ENCODE results near the gene SLC22A7. TPM values are rescaled to one million over a fixed set of nuclear protein-coding genes. Genes with fewer than 3 reads are reported as not detected.

SLC22A7 gene
- total RNA-seq, 1 donor from 2014 or later, result not detected

DNA sequence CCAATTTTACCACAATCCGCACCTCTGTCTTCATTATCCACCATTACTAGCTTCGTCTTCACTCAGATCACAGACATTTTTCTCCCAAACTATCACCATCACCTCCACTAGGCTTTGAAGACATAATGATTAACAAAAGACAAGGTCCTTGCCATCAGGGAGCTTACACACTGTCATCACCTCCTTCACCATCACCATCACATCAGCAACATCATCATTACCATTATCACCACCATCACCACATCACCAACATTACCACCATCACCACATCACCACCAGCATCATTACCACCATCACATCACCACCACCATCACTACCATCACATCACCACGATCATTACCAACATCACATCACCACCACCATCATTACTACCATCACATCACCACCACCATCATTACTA lies 4.4 kb upstream of the SLC22A7 start:
- DNase-seq (ENCODE audit: extremely low spot score in 2 of 2), result no peak
- Histone ChIP-seq H3K36me3 (no peaks in the 10 kb centered on the region), H3K4me1 (no peaks in the 10 kb centered on the region), H3K4me3 (no peak overlapping the region), H3K27ac (no peak overlapping the region), H3K27me3 (no peaks in the 10 kb centered on the region), H3K9me3 (no peaks in the 10 kb centered on the region)
- intact Hi-C loops (cut with DNase I), result no loop called here
- no peak for TF ChIP-seq POLR2A (IDR thresholded peaks at IDR 0.05)
- TF ChIP-seq, protein P1, sequence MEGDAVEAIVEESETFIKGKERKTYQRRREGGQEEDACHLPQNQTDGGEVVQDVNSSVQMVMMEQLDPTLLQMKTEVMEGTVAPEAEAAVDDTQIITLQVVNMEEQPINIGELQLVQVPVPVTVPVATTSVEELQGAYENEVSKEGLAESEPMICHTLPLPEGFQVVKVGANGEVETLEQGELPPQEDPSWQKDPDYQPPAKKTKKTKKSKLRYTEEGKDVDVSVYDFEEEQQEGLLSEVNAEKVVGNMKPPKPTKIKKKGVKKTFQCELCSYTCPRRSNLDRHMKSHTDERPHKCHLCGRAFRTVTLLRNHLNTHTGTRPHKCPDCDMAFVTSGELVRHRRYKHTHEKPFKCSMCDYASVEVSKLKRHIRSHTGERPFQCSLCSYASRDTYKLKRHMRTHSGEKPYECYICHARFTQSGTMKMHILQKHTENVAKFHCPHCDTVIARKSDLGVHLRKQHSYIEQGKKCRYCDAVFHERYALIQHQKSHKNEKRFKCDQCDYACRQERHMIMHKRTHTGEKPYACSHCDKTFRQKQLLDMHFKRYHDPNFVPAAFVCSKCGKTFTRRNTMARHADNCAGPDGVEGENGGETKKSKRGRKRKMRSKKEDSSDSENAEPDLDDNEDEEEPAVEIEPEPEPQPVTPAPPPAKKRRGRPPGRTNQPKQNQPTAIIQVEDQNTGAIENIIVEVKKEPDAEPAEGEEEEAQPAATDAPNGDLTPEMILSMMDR (IDR thresholded peaks at IDR 0.05), result no peak
- TF ChIP-seq POLR2AphosphoS5 (IDR thresholded peaks at IDR 0.05; ENCODE audit: insufficient read depth in 1 of 2, low read depth in 1 of 2), result no peak

DNA sequence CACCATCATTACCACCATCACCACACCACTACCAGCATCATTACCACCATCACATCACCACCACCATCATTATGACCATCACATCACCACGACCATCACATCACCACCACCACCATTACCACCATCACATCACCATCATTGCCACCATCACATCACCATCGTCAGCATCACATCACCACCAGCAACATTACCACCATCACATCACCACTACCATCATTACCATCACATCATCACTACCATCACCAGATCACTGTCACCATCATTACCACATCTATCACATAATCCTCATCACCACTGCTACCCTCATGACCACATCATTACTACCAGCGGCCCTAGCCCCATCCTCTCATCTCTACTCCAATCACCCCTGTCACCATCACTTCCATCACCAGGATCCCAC lies 3.5 kb upstream of the SLC22A7 start:
- Histone ChIP-seq H3K4me1 (no peaks in the 10 kb centered on the region), H3K36me3 (no peaks in the 10 kb centered on the region), H3K27ac (no peak overlapping the region), H3K9me3 (no peaks in the 10 kb centered on the region), H3K27me3 (no peaks in the 10 kb centered on the region), H3K4me3 (no peak overlapping the region)
- DNase-seq (ENCODE audit: extremely low spot score in 2 of 2), result no peak
- intact Hi-C loops (cut with DNase I), result no loop called here
- no peak for TF ChIP-seq POLR2A (IDR thresholded peaks at IDR 0.05)
- no peak for TF ChIP-seq POLR2AphosphoS5 (IDR thresholded peaks at IDR 0.05; ENCODE audit: insufficient read depth in 1 of 2, low read depth in 1 of 2)
- TF ChIP-seq, protein P1 (IDR thresholded peaks at IDR 0.05), result no peak

DNA sequence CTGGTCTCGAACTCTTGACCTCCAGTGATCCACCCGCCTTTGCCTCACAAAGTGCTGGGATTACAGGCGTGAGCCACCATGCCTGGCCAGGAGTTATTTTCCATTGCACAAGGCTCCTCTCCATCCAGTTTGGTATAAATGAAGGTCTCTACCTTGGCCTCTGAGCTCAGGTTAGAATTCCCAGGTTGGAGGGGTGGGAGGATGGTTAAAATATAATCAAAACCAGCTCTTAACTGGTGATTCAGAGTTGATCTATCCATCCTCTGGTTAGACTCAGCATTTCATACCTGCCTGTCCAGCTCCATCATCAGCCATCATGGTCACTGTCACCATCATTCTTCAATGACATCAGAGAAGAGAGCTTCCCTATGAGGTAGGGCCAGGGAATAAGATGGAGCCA lies 2.6 kb upstream of the SLC22A7 start:
- TF ChIP-seq POLR2AphosphoS5 (IDR thresholded peaks at IDR 0.05; ENCODE audit: insufficient read depth in 1 of 2, low read depth in 1 of 2) (no peak), POLR2A (IDR thresholded peaks at IDR 0.05) (no peak)
- TF ChIP-seq, protein P1 (IDR thresholded peaks at IDR 0.05), result no peak
- intact Hi-C loops (cut with DNase I), result no loop called here
- DNase-seq (ENCODE audit: extremely low spot score in 2 of 2), result no peak
- Histone ChIP-seq H3K27ac (no peak overlapping the region), H3K36me3 (no peaks in the 10 kb centered on the region), H3K4me3 (no peak overlapping the region), H3K9me3 (no peaks in the 10 kb centered on the region), H3K27me3 (no peaks in the 10 kb centered on the region), H3K4me1 (no peaks in the 10 kb centered on the region)

DNA sequence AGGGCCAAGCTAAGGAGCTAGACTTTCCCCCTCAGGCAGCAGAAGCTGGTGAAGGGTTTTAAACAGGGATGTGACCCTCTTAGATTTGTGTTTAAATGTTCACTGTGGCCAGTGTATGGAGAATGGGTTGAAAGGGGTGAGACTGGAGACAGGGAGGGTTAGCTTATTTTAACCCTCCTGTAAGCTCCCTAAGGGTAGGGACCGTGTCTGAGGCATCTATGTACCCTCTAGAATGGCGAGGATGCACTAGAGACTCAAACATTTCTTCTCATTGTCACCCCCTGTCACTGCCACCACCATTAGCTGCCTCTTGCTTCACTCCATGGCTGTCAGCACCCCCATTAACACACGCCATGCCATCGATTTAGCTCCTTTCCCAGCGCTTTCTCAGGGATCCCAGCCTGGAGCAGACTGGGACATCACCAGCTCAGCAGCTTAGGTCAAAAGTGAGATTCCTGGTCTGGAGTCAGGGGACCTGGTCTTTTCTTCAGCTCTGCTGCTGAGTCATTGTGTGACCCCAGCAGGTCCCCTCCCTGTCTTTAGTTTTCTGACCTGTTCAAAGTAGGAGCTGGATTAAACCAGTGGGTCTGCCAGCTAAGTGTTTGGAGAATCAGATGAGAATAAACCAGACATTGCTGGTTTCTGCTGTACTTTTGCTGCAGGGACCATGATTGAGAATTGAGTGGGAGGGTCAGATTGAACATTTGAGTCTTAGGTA lies 1.1 kb upstream of the SLC22A7 start:
- no peak overlapping the region for H3K4me3 ChIP-seq
- TF ChIP-seq POLR2AphosphoS5 (IDR thresholded peaks at IDR 0.05; ENCODE audit: insufficient read depth in 1 of 2, low read depth in 1 of 2) (no peak), POLR2A (IDR thresholded peaks at IDR 0.05) (no peak)
- TF ChIP-seq, protein P1 (IDR thresholded peaks at IDR 0.05), result no peak
- no peaks in the 10 kb centered on the region for H3K36me3 ChIP-seq
- no peaks in the 10 kb centered on the region for H3K9me3 ChIP-seq
- no peaks in the 10 kb centered on the region for H3K27me3 ChIP-seq
- intact Hi-C loops (cut with DNase I), result no loop called here
- H3K27ac ChIP-seq, result no peak overlapping the region
- no peaks in the 10 kb centered on the region for H3K4me1 ChIP-seq
- no peak for DNase-seq (ENCODE audit: extremely low spot score in 2 of 2)

DNA sequence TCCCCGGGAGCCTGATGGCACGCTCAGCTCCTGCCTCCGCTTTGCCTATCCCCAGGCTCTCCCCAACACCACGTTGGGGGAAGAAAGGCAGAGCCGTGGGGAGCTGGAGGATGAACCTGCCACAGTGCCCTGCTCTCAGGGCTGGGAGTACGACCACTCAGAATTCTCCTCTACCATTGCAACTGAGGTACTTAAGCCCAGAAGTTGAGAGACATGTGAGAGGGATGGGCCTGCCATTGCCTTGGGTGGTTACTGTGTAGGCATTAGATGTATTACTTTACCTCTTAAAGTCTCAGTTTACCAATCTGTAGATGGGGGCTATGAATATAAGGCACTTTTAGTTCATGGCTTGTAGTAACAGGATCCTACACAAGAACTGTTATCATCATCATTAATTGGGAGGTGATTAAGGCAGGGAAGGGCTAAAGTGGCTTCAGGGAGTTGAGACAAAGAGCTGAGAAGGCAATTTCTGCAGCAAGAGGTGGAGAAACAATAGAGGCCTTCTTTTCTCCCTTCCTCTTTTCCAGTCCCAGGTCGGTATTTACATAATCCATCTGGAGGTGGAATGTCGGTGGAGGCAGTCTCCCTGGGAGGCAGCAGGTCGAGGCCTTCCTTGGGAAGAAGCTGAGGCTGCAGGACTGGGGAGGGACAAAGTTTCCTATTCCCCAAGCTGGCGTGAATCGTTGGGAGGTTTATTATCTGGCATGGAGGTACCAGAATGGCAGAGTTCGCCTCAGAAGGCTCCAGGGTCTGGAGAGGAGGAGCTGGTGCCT lies 691 bp downstream of the SLC22A7 start:
- peak in 1 of 2 donors; percentile 27 for DNase-seq (ENCODE audit: extremely low spot score in 2 of 2)
- no peaks in the 10 kb centered on the region for H3K4me1 ChIP-seq
- no peak overlapping the region for H3K27ac ChIP-seq
- H3K9me3 ChIP-seq, result no peaks in the 10 kb centered on the region
- no peaks in the 10 kb centered on the region for H3K27me3 ChIP-seq
- no peak overlapping the region for H3K4me3 ChIP-seq
- H3K36me3 ChIP-seq, result no peaks in the 10 kb centered on the region
- no peak for TF ChIP-seq POLR2AphosphoS5 (IDR thresholded peaks at IDR 0.05; ENCODE audit: insufficient read depth in 1 of 2, low read depth in 1 of 2)
- TF ChIP-seq POLR2A (IDR thresholded peaks at IDR 0.05), result no peak
- TF ChIP-seq, protein P1 (IDR thresholded peaks at IDR 0.05), result no peak
- intact Hi-C loops (cut with DNase I), result no loop called here
